ENCODE results near the gene RHOC.

RHOC gene

GRCh38 chr1:112675728-112676381 is 31.1 kb downstream of the RHOC start:
- no peak for DNase-seq

GRCh38 chr1:112674986-112675727 is 31.8 kb downstream of the RHOC start:
- peak; percentile 34 for DNase-seq

- peak; percentile 45 for DNase-seq
These were observed 32.4 kb downstream of the RHOC start, which contains the start of gene MOV10 for GRCh38 chr1:112674440-112674985. MOV10 (plus strand) TSS chr1:112674659; CDS start chr1:112674913, 254 bp downstream.

- peak; percentile 7 for DNase-seq
These were observed 33.1 kb downstream of the RHOC start for GRCh38 chr1:112673592-112674439.

- DNase-seq: no peak
These were observed 34.1 kb downstream of the RHOC start for GRCh38 chr1:112672842-112673241.

- no peak for DNase-seq
These were observed 34.9 kb downstream of the RHOC start for GRCh38 chr1:112672009-112672408.

- no peak for DNase-seq
These were observed 40.0 kb downstream of the RHOC start for GRCh38 chr1:112666946-112667345.

- no peak for DNase-seq
These were observed 41.1 kb downstream of the RHOC start for GRCh38 chr1:112665857-112666256.

- no peak for DNase-seq
These were observed 55.7 kb downstream of the RHOC start for GRCh38 chr1:112651205-112651604.

All from activated CD4-positive, alpha-beta T cell treated with anti-CD3 and anti-CD28 coated beads, Interleukin-2, amount 50 U/mL, for 1 hour (primary cell).